Cardiac muscle cell (in vitro differentiated cells and primary cell): ENCODE results near the gene MIS12. TPM values are rescaled to one million over a fixed set of nuclear protein-coding genes. Genes with fewer than 3 reads are reported as not detected.
A peak's percentile ranks its signal among the peaks of the same experiment; 100 is the strongest.

Source experiments
- DNase-seq, 2 donors: peaks; one replicate each; pipeline versions ENCODE4 v3.0.0 to v3.0.0-alpha.2; 2010 to 2017; ENCODE audit warnings: low read depth in 1 of 2, low spot score in 1 of 2
- H3K27ac ChIP-seq: fragments of 200-600 bp; sonication (generic); 2 replicates; pipeline ENCODE4 v1.5.1; 2016
- H3K27me3 ChIP-seq: fragments of 200-600 bp; sonication (generic); 2 replicates; pipeline ENCODE4 v1.6.0; 2016; ENCODE audit warnings: control low read depth
- H3K36me3 ChIP-seq: fragments of 200-600 bp; sonication (generic); 2 replicates; pipeline ENCODE4 v1.5.1; 2016; ENCODE audit warnings: control low read depth
- H3K4me1 ChIP-seq: fragments of 200-600 bp; sonication (generic); 2 replicates; pipeline ENCODE4 v1.8.1; 2017; ENCODE audit warnings: low read depth, mild to moderate bottlenecking, mixed run types
- H3K4me3 ChIP-seq: fragments of 200-600 bp; sonication (generic); 2 replicates; pipeline ENCODE4 v1.5.1; 2016; ENCODE audit warnings: mild to moderate bottlenecking
- H3K9me3 ChIP-seq: fragments of 200-600 bp; sonication (generic); 2 replicates; pipeline ENCODE4 v1.5.1; 2017; ENCODE audit warnings: low read depth, mild to moderate bottlenecking, control low read depth
- CTCF ChIP-seq: IDR thresholded peaks from 2 replicates; pipeline ENCODE4 v1.5.1; 2012; ENCODE audit warnings: low read depth, mild to moderate bottlenecking, low read length
- polyA plus RNA-seq: library from polyadenylated mRNA; unstranded; fragments of >200 nt; fragmentation: Nextera tagmentation; extraction: Ambion mirVana; gene quantifications from 2 replicates; pipeline ENCODE4 v1.2.1, GENCODE V29; 2016
- total RNA-seq: library from RNA; depleted of rRNA; stranded (reverse); fragments of >200 nt; gene quantifications from 2 replicates; pipeline ENCODE4 v1.2.3, GENCODE V29; 2016

Gene MIS12
- total and polyA plus RNA-seq, 2 experiments from 2014 or later = 11.2 to 31.1 TPM

- H3K27me3 ChIP-seq = no peaks in the 10 kb centered on the region
- TF ChIP-seq CTCF = no peak
- H3K27ac ChIP-seq = peak overlapping the region; percentile 49
- DNase-seq = no peak
- peaks cover 5% of the 10 kb centered on the region for H3K4me1 ChIP-seq
- H3K36me3 ChIP-seq = peaks cover 4% of the 10 kb centered on the region
- H3K9me3 ChIP-seq = no peaks in the 10 kb centered on the region
- peak overlapping the region; percentile 50 for H3K4me3 ChIP-seq
Measured at GRCh38 chr17:5468075-5468473, 18.3 kb upstream of the MIS12 start.

GRCh38 chr17:5472511-5472910, 13.9 kb upstream of the MIS12 start:
- DNase-seq = peak in 1 of 2 donors; percentile 4
- TF ChIP-seq CTCF = no peak
- H3K4me3 ChIP-seq = no peak overlapping the region
- no peaks in the 10 kb centered on the region for H3K27me3 ChIP-seq
- H3K4me1 ChIP-seq = no peaks in the 10 kb centered on the region
- H3K36me3 ChIP-seq = peaks cover 38% of the 10 kb centered on the region
- no peaks in the 10 kb centered on the region for H3K9me3 ChIP-seq
- H3K27ac ChIP-seq = no peak overlapping the region

- no peak for DNase-seq
- H3K36me3 ChIP-seq = peaks cover 46% of the 10 kb centered on the region
- no peaks in the 10 kb centered on the region for H3K9me3 ChIP-seq
- H3K27ac ChIP-seq = no peak overlapping the region
- no peak for TF ChIP-seq CTCF
- H3K4me3 ChIP-seq = no peak overlapping the region
- no peaks in the 10 kb centered on the region for H3K4me1 ChIP-seq
- H3K27me3 ChIP-seq = no peaks in the 10 kb centered on the region
Measured at GRCh38 chr17:5473906-5474305, 12.5 kb upstream of the MIS12 start.

GRCh38 chr17:5478992-5479391, 7.4 kb upstream of the MIS12 start:
- no peak overlapping the region for H3K4me3 ChIP-seq
- no peaks in the 10 kb centered on the region for H3K9me3 ChIP-seq
- no peak for DNase-seq
- H3K27me3 ChIP-seq = no peaks in the 10 kb centered on the region
- no peak for TF ChIP-seq CTCF
- H3K27ac ChIP-seq = no peak overlapping the region
- no peaks in the 10 kb centered on the region for H3K4me1 ChIP-seq
- H3K36me3 ChIP-seq = peaks cover 59% of the 10 kb centered on the region

- H3K27me3 ChIP-seq = no peaks in the 10 kb centered on the region
- no peaks in the 10 kb centered on the region for H3K4me1 ChIP-seq
- no peak for TF ChIP-seq CTCF
- H3K4me3 ChIP-seq = no peak overlapping the region
- H3K36me3 ChIP-seq = peaks cover 48% of the 10 kb centered on the region
- no peaks in the 10 kb centered on the region for H3K9me3 ChIP-seq
- H3K27ac ChIP-seq = no peak overlapping the region
- DNase-seq = no peak
Measured at GRCh38 chr17:5480962-5481361, 5.4 kb upstream of the MIS12 start.

- no peaks in the 10 kb centered on the region for H3K4me1 ChIP-seq
- TF ChIP-seq CTCF = no peak
- H3K36me3 ChIP-seq = peaks cover 46% of the 10 kb centered on the region
Measured at GRCh38 chr17:5481451-5481850, 4.9 kb upstream of the MIS12 start.

More at GRCh38 chr17:5481451-5481850, 4.9 kb upstream of the MIS12 start:
- no peak for DNase-seq
- H3K27ac ChIP-seq = no peak overlapping the region
- H3K27me3 ChIP-seq = no peaks in the 10 kb centered on the region
- no peaks in the 10 kb centered on the region for H3K9me3 ChIP-seq
- H3K4me3 ChIP-seq = no peak overlapping the region
